ENCODE results near the gene WFIKKN2. TPM values are rescaled to one million over a fixed set of nuclear protein-coding genes. Genes with fewer than 3 reads are reported as not detected.

Gene WFIKKN2
- polyA plus RNA-seq, 2 of the 4 experiments (the other 2 are of a cell fraction), result not detected

- H3K27ac ChIP-seq, result no peak overlapping the region
- no peaks in the 10 kb centered on the region for H3K9me3 ChIP-seq
- ChIA-PET CTCF (interaction anchor here (1.0 to 10.5 kb wide), 6 partner anchors 14 to 159 kb away, joined by 3 to 114 read pairs (median 16); no protein-coding TSS in a partner anchor), POLR2A (no interaction called here)
- no peak overlapping the region for H3K4me2 ChIP-seq
- H3K4me3 ChIP-seq, result no peak overlapping the region
- 80% methylated on average over 19 of the region's 19 CpGs for WGBS (ENCODE audit: missing lambda C conversion rate)
- H3K4me1 ChIP-seq, result no peaks in the 10 kb centered on the region
- ATAC-seq (peak in 1 of 2 experiments; percentile 28; a peak in 2 of 6 replicates), DNase-seq (ENCODE audit: low read depth in 1 of 2, low spot score in 1 of 2) (no peak), FAIRE-seq (no peak)
- TF ChIP-seq SMC3 (IDR thresholded peaks at IDR 0.05), result no peak
Observed at GRCh38 chr17:50798424-50799288, 36.7 kb upstream of the WFIKKN2 start.

DNA sequence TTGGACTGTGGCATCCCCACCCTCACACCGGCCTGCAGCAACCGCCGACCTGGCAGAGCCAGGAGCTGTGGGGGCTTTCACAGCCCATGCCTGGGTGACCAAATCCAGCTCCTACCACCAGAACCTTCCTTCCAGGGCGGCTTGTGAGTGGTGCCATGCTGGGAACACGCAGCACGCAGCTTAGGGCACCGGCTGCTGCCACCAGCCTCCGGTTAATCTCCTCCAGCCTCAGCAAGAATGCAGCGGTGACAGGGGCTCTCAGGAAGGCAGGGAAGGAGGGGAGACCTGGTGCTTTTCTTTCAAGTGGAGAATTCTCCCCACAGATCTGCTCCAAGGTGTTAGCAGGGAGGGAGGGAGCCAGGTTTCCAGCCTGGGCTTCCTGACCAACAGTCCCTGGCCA is 35.8 kb upstream of the WFIKKN2 start:
- CTCF ChIA-PET, result interaction anchor here (0.8 to 10.5 kb wide), 7 partner anchors 15 to 354 kb away, joined by 3 to 114 read pairs (median 3); partner anchors contain the start of gene NME1
- Histone ChIP-seq H3K27ac (no peak overlapping the region), H3K4me3 (no peak overlapping the region), H3K4me2 (no peak overlapping the region), H3K9me3 (no peaks in the 10 kb centered on the region), H3K4me1 (no peaks in the 10 kb centered on the region; the same call in 2 of the 3 replicates)
- no peak for ATAC-seq
- FAIRE-seq, result no peak
- 78% methylated on average over 9 of the region's 9 CpGs for WGBS (ENCODE audit: missing lambda C conversion rate)
- TF ChIP-seq, protein P1, sequence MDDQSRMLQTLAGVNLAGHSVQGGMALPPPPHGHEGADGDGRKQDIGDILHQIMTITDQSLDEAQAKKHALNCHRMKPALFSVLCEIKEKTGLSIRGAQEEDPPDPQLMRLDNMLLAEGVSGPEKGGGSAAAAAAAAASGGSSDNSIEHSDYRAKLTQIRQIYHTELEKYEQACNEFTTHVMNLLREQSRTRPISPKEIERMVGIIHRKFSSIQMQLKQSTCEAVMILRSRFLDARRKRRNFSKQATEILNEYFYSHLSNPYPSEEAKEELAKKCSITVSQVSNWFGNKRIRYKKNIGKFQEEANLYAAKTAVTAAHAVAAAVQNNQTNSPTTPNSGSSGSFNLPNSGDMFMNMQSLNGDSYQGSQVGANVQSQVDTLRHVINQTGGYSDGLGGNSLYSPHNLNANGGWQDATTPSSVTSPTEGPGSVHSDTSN (IDR thresholded peaks at IDR 0.05), result no peak
- TF ChIP-seq BCL3 (IDR thresholded peaks at IDR 0.05) (no peak), HDAC2 (IDR thresholded peaks at IDR 0.05) (no peak), HMGXB4 (CRISPR knock-in tag; IDR thresholded peaks at IDR 0.05; ENCODE audit: borderline replicate concordance) (no peak), CHD2 (IDR thresholded peaks at IDR 0.05; ENCODE audit: low read length, partially characterized antibody) (no peak), ZC3H11A (IDR thresholded peaks at IDR 0.05) (no peak), ATOH8 (CRISPR knock-in tag; IDR thresholded peaks at IDR 0.05; ENCODE audit: low read depth) (no peak), RARB (CRISPR knock-in tag; IDR thresholded peaks at IDR 0.05) (no peak), POLR2AphosphoS2 (conservative IDR thresholded peaks at IDR 0.05; ENCODE audit: low read length) (no peak), ZFP36 (IDR thresholded peaks at IDR 0.05; ENCODE audit: borderline replicate concordance, partially characterized antibody) (no peak)
- no peak for DNase-seq (ENCODE audit: low read depth in 1 of 2, low spot score in 1 of 2)
- POLR2A ChIA-PET, result no interaction called here

- Histone ChIP-seq H3K9me3 (no peaks in the 10 kb centered on the region), H3K4me2 (no peak overlapping the region), H3K27ac (no peak overlapping the region), H3K4me3 (no peak overlapping the region), H3K4me1 (no peaks in the 10 kb centered on the region; the same call in 2 of the 3 replicates)
- DNase-seq (ENCODE audit: low read depth in 1 of 2, low spot score in 1 of 2) (no peak), ATAC-seq (no peak), FAIRE-seq (no peak)
- CTCF ChIA-PET, result interaction anchor here (0.8 to 10.5 kb wide), 6 partner anchors 9 to 353 kb away, joined by 3 to 114 read pairs (median 12); partner anchors contain the start of gene NME1
- WGBS (ENCODE audit: missing lambda C conversion rate), result 65% methylated on average over 10 of the region's 12 CpGs
- POLR2A ChIA-PET, result no interaction called here
- TF ChIP-seq CTCF (IDR thresholded peaks at IDR 0.05), result no peak
- TF ChIP-seq EP300 (IDR thresholded peaks at IDR 0.05), result no peak
- no peak for TF ChIP-seq RNF2 (IDR thresholded peaks at IDR 0.05; ENCODE audit: borderline replicate concordance, low read depth)
- no peak for TF ChIP-seq MAZ (IDR thresholded peaks at IDR 0.05; ENCODE audit: borderline replicate concordance, low read depth, low read length)
- TF ChIP-seq TP53 (CRISPR knock-in tag; IDR thresholded peaks at IDR 0.05), result no peak
- TF ChIP-seq RCOR1 (IDR thresholded peaks at IDR 0.05; ENCODE audit: low read depth, low read length), result no peak
- no peak for TF ChIP-seq CHD2 (IDR thresholded peaks at IDR 0.05; ENCODE audit: low read length, partially characterized antibody)
Observed at GRCh38 chr17:50800196-50800700, 35.1 kb upstream of the WFIKKN2 start.

Data from A549 (cell line).